GM12878 (cell line): ENCODE results near the gene MST1R. TPM values are rescaled to one million over a fixed set of nuclear protein-coding genes. Genes with fewer than 3 reads are reported as not detected.

Experiments
- ATAC-seq: fragments of 200-7000 bp; cut with Tn5 transposase; 3 replicates; pipeline ENCODE4 v1.9.1; 2020; ENCODE audit warnings: mild to moderate bottlenecking, moderate library complexity
- BruUV-seq: library from RNA; stranded (reverse); fragments of 400-500 nt; replicated peaks from 2 replicates; lab custom pipeline; 2021; lab: Mats Ljungman, UMichigan
- CTCF ChIA-PET: fragments of 300-600 bp; sonication (Branson Sonifier 250); formaldehyde crosslinking; extraction: SDS; loops from one replicate; lab custom pipeline; 2021; ENCODE audit warnings: inconsistent platforms; lab: Yijun Ruan, JAX
- POLR2A ChIA-PET: fragments of 350-600 bp; formaldehyde crosslinking; extraction: SDS; loops from one replicate; lab custom pipeline; 2021; ENCODE audit warnings: inconsistent platforms; lab: Charles Lee
- RAD21 ChIA-PET: fragments of 300-600 bp; sonication (Branson Sonifier 250); formaldehyde crosslinking; loops from one replicate; lab custom pipeline; 2023; ENCODE audit warnings: antibody characterized with exemption; ENCODE audit not compliant: unreplicated experiment; lab: Charles Lee
- SMC1A ChIA-PET: fragments of 300-600 bp; sonication (Branson Sonifier 250); formaldehyde crosslinking; loops from one replicate; lab custom pipeline; 2023; ENCODE audit not compliant: unreplicated experiment, uncharacterized antibody; lab: Charles Lee
- DNase-seq: peaks from one replicate; pipeline ENCODE4 v3.0.0-alpha.2; 2011; ENCODE audit warnings: low read depth, low spot score
- FAIRE-seq: peaks from 3 replicates; lab custom pipeline; 2011; peaks lifted over from hg19 to GRCh38; lab: Jason Lieb, UNC
- H2AFZ ChIP-seq: 2 replicates; pipeline ENCODE4 v1.6.0; 2011; ENCODE audit warnings: low read depth, low read length, control low read depth; ENCODE audit not compliant: control insufficient read depth
- H3K27ac ChIP-seq: 2 replicates; pipeline ENCODE4 v1.5.1; 2011; ENCODE audit warnings: control low read depth; ENCODE audit not compliant: control insufficient read depth, insufficient read depth
- H3K27me3 ChIP-seq, 2 experiments: replicated peaks in 1 of 2; 2 replicates each; pipeline versions ENCODE4 v1.6.0 to v1.6.1; 2011; ENCODE audit warnings: low read length in 1 of 2; ENCODE audit not compliant: control insufficient read depth in 2 of 2, insufficient read depth in 2 of 2
- H3K36me3 ChIP-seq, 2 experiments: 2 replicates each; pipeline ENCODE4 v1.5.1; 2011; ENCODE audit warnings: low read length in 1 of 2; ENCODE audit not compliant: control insufficient read depth in 2 of 2, insufficient read depth in 2 of 2
- H3K4me1 ChIP-seq: 2 replicates; pipeline ENCODE4 v1.6.1; 2011; ENCODE audit warnings: mild to moderate bottlenecking, low read length, moderate library complexity, mixed read lengths; ENCODE audit not compliant: control insufficient read depth, insufficient read depth
- H3K4me2 ChIP-seq: 2 replicates; pipeline ENCODE4 v1.6.0; 2011; ENCODE audit warnings: control low read depth; ENCODE audit not compliant: control insufficient read depth, insufficient read depth
- H3K4me3 ChIP-seq: fragments of 200-600 bp; sonication (generic); 2 replicates; pipeline ENCODE4 v1.5.1; 2016
- H3K79me2 ChIP-seq: 2 replicates; pipeline ENCODE4 v1.6.0; 2011; ENCODE audit warnings: low read length; ENCODE audit not compliant: control insufficient read depth, insufficient read depth
- H3K9ac ChIP-seq: 2 replicates; pipeline ENCODE4 v1.8.0; 2011; ENCODE audit warnings: low read length, control low read depth, mixed read lengths; ENCODE audit not compliant: control insufficient read depth, insufficient read depth
- H3K9me3 ChIP-seq: replicated peaks from 3 replicates; pipeline ENCODE4 v1.5.1; 2011; ENCODE audit warnings: mild to moderate bottlenecking, low read length; ENCODE audit not compliant: control insufficient read depth, insufficient read depth
- H4K20me1 ChIP-seq: 2 replicates; pipeline ENCODE4 v1.6.0; 2011; ENCODE audit not compliant: control insufficient read depth, insufficient read depth
- ATF3 ChIP-seq: IDR thresholded peaks from 2 replicates; pipeline ENCODE4 v1.6.1; 2011; ENCODE audit warnings: low read depth, mild to moderate bottlenecking, low read length, moderate library complexity, borderline replicate concordance; ENCODE audit errors: extremely low read depth
- FOXK2 ChIP-seq: fragments of 450-650 bp; IDR thresholded peaks from 2 replicates; pipeline ENCODE4 v1.6.1; 2017; ENCODE audit warnings: mild to moderate bottlenecking, moderate library complexity
- POLR2AphosphoS2 ChIP-seq: IDR thresholded peaks from 2 replicates; pipeline ENCODE4 v1.6.1; 2011; ENCODE audit warnings: low read depth, mild to moderate bottlenecking, low read length, improper control_type of control experiment, moderate library complexity
- RAD21 ChIP-seq: IDR thresholded peaks from 2 replicates; pipeline ENCODE4 v1.6.1; 2011; ENCODE audit warnings: mild to moderate bottlenecking, low read depth, low read length, moderate library complexity; ENCODE audit not compliant: insufficient read depth
- ZBTB40 ChIP-seq: fragments of 450-650 bp; IDR thresholded peaks from 2 replicates; pipeline ENCODE4 v1.6.1; 2016; ENCODE audit warnings: mild to moderate bottlenecking, moderate library complexity, borderline replicate concordance
- ZNF24 ChIP-seq: fragments of 450-650 bp; IDR thresholded peaks from 2 replicates; pipeline ENCODE4 v1.6.1; 2017; ENCODE audit warnings: antibody characterized with exemption, mild to moderate bottlenecking
- WGBS: methylation state at CpG from one replicate; pipeline ENCODE4 v1.1.6; 2016; ENCODE audit warnings: low lambda C conversion rate; ENCODE audit not compliant: insufficient replicate concordance, insufficient coverage; ENCODE audit errors: missing lambda C conversion rate; 5-methylcytosine and 5-hydroxymethylcytosine counted together
- in situ Hi-C: fragments of 300-500 bp; cut with MboI; formaldehyde crosslinking; loops from 9 replicates; pipeline ENCODE4 v1.14.3; 2018; ENCODE audit warnings: mixed read lengths
- intact Hi-C: fragments of 100-400 bp; cut with micrococcal nuclease; formaldehyde crosslinking; loops from one replicate; pipeline ENCODE4 v1.14.2; 2022; ENCODE audit not compliant: unreplicated experiment
- polyA plus RNA-seq, 11 experiments: library from polyadenylated mRNA; depleted of rRNA in 4 of 11; unstranded in 6 of 11; stranded (reverse) in 5 of 11; fragments of >200 nt; fragmentation: Nextera tagmentation in 4 of 11; fragmentation: Illumina TruSeq in 1 of 11; extraction: Ambion mirVana in 4 of 11; extraction: Trizol in 1 of 11; gene quantifications; 1 replicate in 1 of 11; 2 replicates in 10 of 11; pipeline versions ENCODE4 v1.2.1 to v1.2.3, GENCODE V29; 2011 to 2016; ENCODE audit warnings: inconsistent platforms in 2 of 11, missing spikeins in 2 of 11, low read depth in 1 of 11
- total RNA-seq, 4 experiments: library from RNA; depleted of rRNA in 3 of 4; stranded (reverse); fragments of >200 nt in 3 of 4; fragmentation: Illumina TruSeq in 1 of 4; extraction: Trizol in 1 of 4; gene quantifications; 2 replicates each; pipeline versions ENCODE4 v1.2.1 to v1.2.3, GENCODE V29; 2013 to 2021

The MST1R gene
- total and polyA plus RNA-seq, 10 of the 15 experiments (the other 5 are each of a cell fraction or from before 2014, with no cell fraction given), result 0.40 to 5.6 (median 1.2) TPM

- DNase-seq (no peak), FAIRE-seq (no peak), ATAC-seq (no peak)
- Histone ChIP-seq H4K20me1 (no peaks in the 10 kb centered on the region), H3K36me3 (no peaks in the 10 kb centered on the region), H3K4me3 (no peak overlapping the region), H3K27me3 (no peaks in the 10 kb centered on the region), H3K9me3 (no peaks in the 10 kb centered on the region)
- 92% methylated on average over 44 of the region's 44 CpGs for WGBS
- ChIA-PET RAD21 (interaction anchor here (1.6 to 2.5 kb wide), 2 partner anchors 97 to 100 kb away, joined by 6 to 13 read pairs; partner anchors contain the start of gene INKA1), POLR2A (interaction anchor here (1.1 to 1.4 kb wide), 2 partner anchors 8 to 37 kb away, joined by 3 to 4 read pairs; partner anchors contain the start of gene RBM6), CTCF (interaction anchor here (1.8 to 8.4 kb wide), 5 partner anchors 9 to 100 kb away, joined by 6 to 70 read pairs (median 28); partner anchors contain the start of gene INKA1)
- intact Hi-C loops, result no loop called here
- BruUV-seq, result no TSS peak
- TF ChIP-seq FOXK2, result no peak
- TF ChIP-seq POLR2AphosphoS2, result no peak
- no peak for TF ChIP-seq ZNF24
- TF ChIP-seq ATF3, result no peak
- TF ChIP-seq ZBTB40, result no peak
- no peak for TF ChIP-seq RAD21
- TF ChIP-seq, all 136 proteins: peak for 0
- SMC1A ChIA-PET, result interaction anchor here (1.1 to 2.6 kb wide), 2 partner anchors 27 to 64 kb away, joined by 3 to 13 read pairs; partner anchors contain the start of gene MON1A
- in situ Hi-C loops, result no loop called here
- Histone ChIP-seq H3K9ac (no peak overlapping the region), H2AFZ (peak overlapping the region; percentile 41; the same call in 1 of the 2 replicates), H3K4me1 (peaks cover 25% of the 10 kb centered on the region), H3K27ac (peak overlapping the region; percentile 46; the same call in 1 of the 2 replicates), H3K79me2 (no peaks in the 10 kb centered on the region), H3K4me2 (peak overlapping the region; percentile 51)
Observed at GRCh38 chr3:49902511-49903345, 945 bp downstream of the MST1R start.
